H9 (cell line): Measurements from ENCODE around the gene GTF3C1. TPM values are rescaled to one million over a fixed set of nuclear protein-coding genes. Genes with fewer than 3 reads are reported as not detected.

Experiments used
- DNase-seq: peaks from one replicate; pipeline ENCODE4 v3.0.0-alpha.2; 2017
- H2AFZ ChIP-seq: one replicate; pipeline ENCODE4 v1.6.1; 2013; ENCODE audit warnings: mild to moderate bottlenecking, low read length, control low read depth, moderate library complexity
- H2AK5ac ChIP-seq: 2 replicates; pipeline ENCODE4 v1.6.1; 2013; ENCODE audit warnings: low read length, control low read depth, mixed read lengths; ENCODE audit not compliant: insufficient read length
- H2BK120ac ChIP-seq: one replicate; pipeline ENCODE4 v1.6.1; 2013; ENCODE audit warnings: low read depth, mild to moderate bottlenecking, low read length, control low read depth, inconsistent platforms; ENCODE audit not compliant: poor library complexity, severe bottlenecking
- H2BK12ac ChIP-seq: 2 replicates; pipeline ENCODE4 v1.6.1; 2013; ENCODE audit warnings: low read length, control low read depth, mixed read lengths, low read depth; ENCODE audit not compliant: insufficient read length
- H2BK15ac ChIP-seq: 2 replicates; pipeline ENCODE4 v1.6.1; 2013; ENCODE audit warnings: low read depth, low read length, control low read depth
- H2BK20ac ChIP-seq: one replicate; pipeline ENCODE4 v1.6.1; 2013; ENCODE audit warnings: low read depth, mild to moderate bottlenecking, low read length, control low read depth, inconsistent platforms; ENCODE audit not compliant: poor library complexity, severe bottlenecking
- H2BK5ac ChIP-seq: 2 replicates; pipeline ENCODE4 v1.6.1; 2013; ENCODE audit warnings: low read length, control low read depth, mixed read lengths; ENCODE audit not compliant: insufficient read length
- H3K14ac ChIP-seq: 2 replicates; pipeline ENCODE4 v1.6.1; 2013; ENCODE audit warnings: low read length, control low read depth; ENCODE audit not compliant: insufficient read depth
- H3K18ac ChIP-seq: 2 replicates; pipeline ENCODE4 v1.6.1; 2013; ENCODE audit warnings: low read depth, mild to moderate bottlenecking, mixed read lengths, low read length, control low read depth; ENCODE audit not compliant: insufficient read length
- H3K23ac ChIP-seq: 2 replicates; pipeline ENCODE4 v1.6.1; 2013; ENCODE audit warnings: low read length, control low read depth, mixed read lengths, low read depth; ENCODE audit not compliant: insufficient read length
- H3K23me2 ChIP-seq: 2 replicates; pipeline ENCODE4 v1.6.1; 2013; ENCODE audit warnings: low read depth, mild to moderate bottlenecking, mixed read lengths, low read length, control low read depth; ENCODE audit not compliant: insufficient read length, poor library complexity, severe bottlenecking
- H3K27ac ChIP-seq: 2 replicates; pipeline ENCODE4 v1.5.1; 2013; ENCODE audit warnings: low read length, control low read depth, mixed read lengths, low read depth; ENCODE audit not compliant: insufficient read length
- H3K27me3 ChIP-seq: 2 replicates; pipeline ENCODE4 v1.6.1; 2013; ENCODE audit warnings: low read length, control low read depth, inconsistent platforms; ENCODE audit not compliant: insufficient read depth
- H3K4ac ChIP-seq: 2 replicates; pipeline ENCODE4 v1.6.1; 2013; ENCODE audit warnings: low read depth, mild to moderate bottlenecking, control low read depth, inconsistent platforms, low read length, moderate library complexity
- H3K4me1 ChIP-seq: 2 replicates; pipeline ENCODE4 v1.6.1; 2013; ENCODE audit warnings: low read length, control low read depth, inconsistent platforms; ENCODE audit not compliant: insufficient read depth
- H3K4me2 ChIP-seq: 2 replicates; pipeline ENCODE4 v1.6.1; 2013; ENCODE audit warnings: low read length, control low read depth, mixed read lengths; ENCODE audit not compliant: insufficient read length, insufficient read depth
- H3K56ac ChIP-seq: 2 replicates; pipeline ENCODE4 v1.6.1; 2013; ENCODE audit warnings: low read depth, mild to moderate bottlenecking, mixed read lengths, low read length, control low read depth; ENCODE audit not compliant: insufficient read length
- H3K79me1 ChIP-seq: 2 replicates; pipeline ENCODE4 v1.6.1; 2013; ENCODE audit warnings: low read depth, mild to moderate bottlenecking, moderate library complexity, low read length, control low read depth, inconsistent platforms; ENCODE audit not compliant: insufficient read depth, poor library complexity, severe bottlenecking
- H3K79me2 ChIP-seq: 2 replicates; pipeline ENCODE4 v1.6.1; 2013; ENCODE audit warnings: low read length, control low read depth, inconsistent platforms; ENCODE audit not compliant: insufficient read depth
- H3K9ac ChIP-seq: 2 replicates; pipeline ENCODE4 v1.6.1; 2013; ENCODE audit warnings: low read length, control low read depth, mixed read lengths; ENCODE audit not compliant: insufficient read length; ENCODE audit errors: extremely low read depth
- H3K9me3 ChIP-seq: one replicate; pipeline ENCODE4 v1.6.1; 2013; ENCODE audit warnings: low read depth, low read length, inconsistent platforms; ENCODE audit not compliant: control insufficient read depth
- H3T11ph ChIP-seq: one replicate; pipeline ENCODE4 v1.6.1; 2013; ENCODE audit warnings: mild to moderate bottlenecking, low read length, control low read depth, inconsistent platforms
- H4K20me1 ChIP-seq: one replicate; pipeline ENCODE4 v1.6.1; 2013; ENCODE audit not compliant: control insufficient read depth, insufficient read length, insufficient read depth
- H4K5ac ChIP-seq: 2 replicates; pipeline ENCODE4 v1.6.1; 2013; ENCODE audit warnings: low read depth, mild to moderate bottlenecking, mixed read lengths, low read length, control low read depth; ENCODE audit not compliant: insufficient read length
- H4K8ac ChIP-seq: replicated peaks from 2 replicates; pipeline ENCODE4 v1.6.1; 2013; ENCODE audit warnings: low read length, control low read depth, mixed read lengths, low read depth; ENCODE audit not compliant: insufficient read length
- H4K91ac ChIP-seq: 2 replicates; pipeline ENCODE4 v1.6.1; 2013; ENCODE audit warnings: low read depth, mild to moderate bottlenecking, moderate library complexity, mixed read lengths, low read length, control low read depth; ENCODE audit not compliant: insufficient read length
- H3K27ac Mint-ChIP-seq, 3 experiments: 2 replicates in 2 of 3; 3 replicates in 1 of 3; pipeline ENCODE4 v1.8.0; 2020 to 2021; ENCODE audit warnings: mixed read lengths in 3 of 3, mild to moderate bottlenecking in 1 of 3, moderate library complexity in 1 of 3
- H3K27me3 Mint-ChIP-seq: 2 replicates; pipeline ENCODE4 v1.8.0; 2021; ENCODE audit warnings: low read depth, mild to moderate bottlenecking, moderate library complexity, mixed read lengths
- H3K36me3 Mint-ChIP-seq, 3 experiments: 2 replicates in 2 of 3; 3 replicates in 1 of 3; pipeline ENCODE4 v1.8.0; 2020 to 2021; ENCODE audit warnings: low read depth in 3 of 3, mixed read lengths in 3 of 3; ENCODE audit not compliant: insufficient read depth in 1 of 3
- H3K4me1 Mint-ChIP-seq, 2 experiments: 2 replicates each; pipeline ENCODE4 v1.8.0; 2020; ENCODE audit warnings: mixed read lengths in 2 of 2
- H3K4me3 Mint-ChIP-seq, 2 experiments: 2 replicates in 1 of 2; 3 replicates in 1 of 2; pipeline ENCODE4 v1.8.0; 2020 to 2021; ENCODE audit warnings: mild to moderate bottlenecking in 2 of 2, mixed read lengths in 2 of 2, moderate library complexity in 1 of 2
- H3K9me3 Mint-ChIP-seq, 2 experiments: 2 replicates in 1 of 2; 3 replicates in 1 of 2; pipeline ENCODE4 v1.8.0; 2020; ENCODE audit warnings: mild to moderate bottlenecking in 2 of 2, mixed read lengths in 2 of 2, moderate library complexity in 1 of 2
- WGBS: extraction: QIAGEN DNeasy Blood & Tissue Kit; methylation state at CpG from one replicate; pipeline ENCODE4 v1.1.7; 2013; ENCODE audit warnings: missing lambda C conversion rate, low lambda C conversion rate, mixed read lengths; ENCODE audit not compliant: insufficient read length; ENCODE audit errors: extremely low coverage; 5-methylcytosine and 5-hydroxymethylcytosine counted together
- total RNA-seq: library from RNA; stranded (reverse); gene quantifications from 2 replicates; pipeline ENCODE4 v1.2.1, GENCODE V29; 2021
- TF ChIP-seq, protein P1 (sequence below): fragments of 200-600 bp; sonication (generic); conservative IDR thresholded peaks from 3 replicates; pipeline ENCODE4 v1.8.0; 2021; ENCODE audit warnings: antibody characterized with exemption, mild to moderate bottlenecking

Gene GTF3C1
- total RNA-seq, 1 experiment from 2014 or later, result 113 TPM

DNA sequence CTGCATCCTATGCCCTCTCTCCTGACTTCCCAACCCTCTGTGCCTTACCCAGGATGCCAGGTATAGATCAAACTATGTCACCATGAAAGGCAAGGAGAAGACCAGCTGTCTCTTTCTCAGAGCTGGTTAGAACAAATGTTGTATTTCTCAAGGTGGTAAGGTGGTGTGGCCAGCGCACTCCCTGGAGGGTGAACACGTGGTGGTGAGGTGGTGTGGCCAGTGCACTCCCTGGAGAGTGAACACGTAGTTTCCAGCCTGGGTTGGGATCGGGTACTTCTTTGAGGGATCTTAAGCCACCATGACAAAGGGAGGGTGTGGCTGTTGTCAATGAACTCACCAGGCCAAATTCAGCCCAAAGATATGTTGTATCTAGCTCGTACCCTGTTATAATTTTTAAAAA, 27.0 kb upstream of the GTF3C1 start:
- no peak overlapping the region for H3K23ac ChIP-seq
- DNase-seq, result no peak
- H4K5ac ChIP-seq, result no peak overlapping the region
- no peaks in the 10 kb centered on the region for H3K23me2 ChIP-seq
- no peak overlapping the region for H3K18ac ChIP-seq
- H3K4me2 ChIP-seq, result no peak overlapping the region
- no peak overlapping the region for H2BK120ac ChIP-seq
- TF ChIP-seq, protein P1, sequence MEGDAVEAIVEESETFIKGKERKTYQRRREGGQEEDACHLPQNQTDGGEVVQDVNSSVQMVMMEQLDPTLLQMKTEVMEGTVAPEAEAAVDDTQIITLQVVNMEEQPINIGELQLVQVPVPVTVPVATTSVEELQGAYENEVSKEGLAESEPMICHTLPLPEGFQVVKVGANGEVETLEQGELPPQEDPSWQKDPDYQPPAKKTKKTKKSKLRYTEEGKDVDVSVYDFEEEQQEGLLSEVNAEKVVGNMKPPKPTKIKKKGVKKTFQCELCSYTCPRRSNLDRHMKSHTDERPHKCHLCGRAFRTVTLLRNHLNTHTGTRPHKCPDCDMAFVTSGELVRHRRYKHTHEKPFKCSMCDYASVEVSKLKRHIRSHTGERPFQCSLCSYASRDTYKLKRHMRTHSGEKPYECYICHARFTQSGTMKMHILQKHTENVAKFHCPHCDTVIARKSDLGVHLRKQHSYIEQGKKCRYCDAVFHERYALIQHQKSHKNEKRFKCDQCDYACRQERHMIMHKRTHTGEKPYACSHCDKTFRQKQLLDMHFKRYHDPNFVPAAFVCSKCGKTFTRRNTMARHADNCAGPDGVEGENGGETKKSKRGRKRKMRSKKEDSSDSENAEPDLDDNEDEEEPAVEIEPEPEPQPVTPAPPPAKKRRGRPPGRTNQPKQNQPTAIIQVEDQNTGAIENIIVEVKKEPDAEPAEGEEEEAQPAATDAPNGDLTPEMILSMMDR, result no peak
- no peak overlapping the region for H3K4ac ChIP-seq
- H2BK20ac ChIP-seq, result no peak overlapping the region
- H3K79me2 ChIP-seq, result no peaks in the 10 kb centered on the region
- Mint-ChIP-seq H3K27ac (peak overlapping the region in 2 of 3 experiments; percentile 17 to 85; a peak in 2 of 7 replicates), H3K4me3 (no peak overlapping the region), H3K9me3 (no peaks in the 10 kb centered on the region), H3K4me1 (peaks cover 3 to 9% of the 10 kb centered on the region in 2 experiments), H3K27me3 (no peaks in the 10 kb centered on the region), H3K36me3 (no peaks in the 10 kb centered on the region; a peak in 2 of 7 replicates)
- H2AFZ ChIP-seq, result no peak overlapping the region
- no CpG with 5 or more reads among the region's 5 CpGs for WGBS
- H3T11ph ChIP-seq, result no peak overlapping the region
- no peaks in the 10 kb centered on the region for H4K20me1 ChIP-seq
- H3K9ac ChIP-seq, result no peak overlapping the region
- no peak overlapping the region for H3K56ac ChIP-seq
- H2BK5ac ChIP-seq, result no peak overlapping the region
- no peak overlapping the region for H2BK15ac ChIP-seq
- H3K9me3 ChIP-seq, result no peaks in the 10 kb centered on the region
- no peak overlapping the region for H3K14ac ChIP-seq
- H2BK12ac ChIP-seq, result no peak overlapping the region
- no peak overlapping the region for H4K91ac ChIP-seq
- H3K27me3 ChIP-seq, result no peaks in the 10 kb centered on the region
- no peaks in the 10 kb centered on the region for H3K79me1 ChIP-seq
- H3K27ac ChIP-seq, result no peak overlapping the region
- H4K8ac ChIP-seq, result no peak overlapping the region
- no peaks in the 10 kb centered on the region for H3K4me1 ChIP-seq
- H2AK5ac ChIP-seq, result no peak overlapping the region
